Tibial nerve (tissue), 4 donors: ENCODE data around the gene SOCS4. TPM values are rescaled to one million over a fixed set of nuclear protein-coding genes. Genes with fewer than 3 reads are reported as not detected.

Source experiments
- DNase-seq, 2 donors: peaks; one replicate each; pipeline ENCODE4 v3.0.0-alpha.2; 2019; ENCODE audit warnings: low spot score in 2 of 2
- H3K27ac ChIP-seq, 4 donors: fragments of 200-600 bp; sonication (generic) in 3 of 4; one replicate each; pipeline ENCODE4 v1.5.1; 2017 to 2019; ENCODE audit warnings: mild to moderate bottlenecking in 1 of 4
- H3K27me3 ChIP-seq, 2 donors: fragments of 200-600 bp; sonication (generic) in 1 of 2; one replicate each; pipeline versions ENCODE4 v1.5.1 to v1.6.0; 2017 to 2019
- H3K36me3 ChIP-seq, 3 donors: fragments of 200-600 bp; sonication (generic); one replicate each; pipeline ENCODE4 v1.5.1; 2018 to 2019
- H3K4me1 ChIP-seq, 4 donors: fragments of 200-600 bp; sonication (generic) in 3 of 4; one replicate each; pipeline ENCODE4 v1.5.1; 2017 to 2019
- H3K4me3 ChIP-seq, 4 donors: fragments of 200-600 bp; sonication (generic) in 3 of 4; one replicate each; pipeline ENCODE4 v1.5.1; 2017 to 2019; ENCODE audit warnings: mild to moderate bottlenecking in 1 of 4, moderate library complexity in 1 of 4
- H3K9me3 ChIP-seq, 4 donors: fragments of 200-600 bp; sonication (generic) in 3 of 4; one replicate each; pipeline ENCODE4 v1.5.1; 2017 to 2019
- CTCF ChIP-seq, 5 experiments: fragments of 200-600 bp in 3 of 5; fragments of 450-650 bp in 2 of 5; sonication (generic) in 3 of 5; IDR thresholded peaks; one replicate each; pipeline ENCODE4 v1.5.1; 2016 to 2019; ENCODE audit warnings: antibody characterized with exemption in 5 of 5, mild to moderate bottlenecking in 3 of 5, moderate library complexity in 2 of 5
- EP300 ChIP-seq, 2 donors: sonication (generic); formaldehyde crosslinking; IDR thresholded peaks; one replicate each; pipeline ENCODE4 v1.6.1; 2017; ENCODE audit warnings: antibody characterized with exemption in 2 of 2, mild to moderate bottlenecking in 1 of 2
- POLR2A ChIP-seq, 2 donors: fragments of 450-650 bp; IDR thresholded peaks; one replicate each; pipeline ENCODE4 v1.6.1; 2017; ENCODE audit warnings: antibody characterized with exemption in 2 of 2, mild to moderate bottlenecking in 2 of 2, moderate library complexity in 2 of 2
- WGBS, 2 donors: methylation state at CpG; one replicate each; pipeline ENCODE4 v1.1.5; 2018; 5-methylcytosine and 5-hydroxymethylcytosine counted together
- total RNA-seq, 4 donors: library from RNA; depleted of rRNA; stranded (reverse); fragments of >200 nt; gene quantifications; one replicate each; pipeline ENCODE4 v1.1.0, GENCODE V29; 2016

The SOCS4 gene
- total RNA-seq, 4 donors from 2014 or later = 13.3 to 28.8 (median 19.1) TPM

DNA sequence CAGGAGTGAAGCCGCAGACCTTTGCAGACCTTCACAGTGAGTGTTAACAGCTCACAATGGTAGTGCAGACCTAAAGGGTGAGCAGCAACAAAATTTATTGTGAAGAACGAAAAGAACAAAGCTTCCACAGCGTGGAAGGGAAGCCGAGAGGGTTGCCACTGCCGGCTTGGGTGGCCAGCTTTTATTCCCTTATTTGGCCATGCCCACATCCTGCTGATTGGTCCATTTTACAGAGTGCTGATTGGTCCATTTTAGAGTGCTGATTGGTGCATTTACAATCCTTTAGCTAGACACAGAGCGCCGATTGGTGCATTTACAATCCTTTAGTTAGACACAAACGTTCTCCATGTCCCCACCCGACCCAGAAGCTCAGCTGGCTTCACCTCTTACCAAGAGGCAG lies 59.9 kb downstream of the SOCS4 start:
- DNase-seq = no peak
- Histone ChIP-seq H3K4me3 (no peak overlapping the region), H3K36me3 (no peaks in the 10 kb centered on the region), H3K27ac (no peak overlapping the region), H3K9me3 (no peaks in the 10 kb centered on the region), H3K4me1 (peaks cover 0 to 16% (median 0%) of the 10 kb centered on the region in 4 donors), H3K27me3 (no peaks in the 10 kb centered on the region)
- 88 to 91% methylated on average over 9 of the region's 9 CpGs for WGBS, 2 donors
- TF ChIP-seq POLR2A (IDR thresholded peaks at IDR 0.05) (no peak), CTCF (IDR thresholded peaks at IDR 0.05) (no peak), EP300 (IDR thresholded peaks at IDR 0.05) (no peak)

- Histone ChIP-seq H3K9me3 (no peaks in the 10 kb centered on the region), H3K4me3 (no peak overlapping the region), H3K36me3 (no peaks in the 10 kb centered on the region), H3K27ac (no peak overlapping the region), H3K27me3 (no peaks in the 10 kb centered on the region), H3K4me1 (peaks cover 0 to 16% (median 0%) of the 10 kb centered on the region in 4 donors)
- TF ChIP-seq EP300 (IDR thresholded peaks at IDR 0.05) (no peak), CTCF (IDR thresholded peaks at IDR 0.05) (no peak)
- DNase-seq = no peak
These were observed 61.3 kb downstream of the SOCS4 start for GRCh38 chr14:55088356-55088755.

DNA sequence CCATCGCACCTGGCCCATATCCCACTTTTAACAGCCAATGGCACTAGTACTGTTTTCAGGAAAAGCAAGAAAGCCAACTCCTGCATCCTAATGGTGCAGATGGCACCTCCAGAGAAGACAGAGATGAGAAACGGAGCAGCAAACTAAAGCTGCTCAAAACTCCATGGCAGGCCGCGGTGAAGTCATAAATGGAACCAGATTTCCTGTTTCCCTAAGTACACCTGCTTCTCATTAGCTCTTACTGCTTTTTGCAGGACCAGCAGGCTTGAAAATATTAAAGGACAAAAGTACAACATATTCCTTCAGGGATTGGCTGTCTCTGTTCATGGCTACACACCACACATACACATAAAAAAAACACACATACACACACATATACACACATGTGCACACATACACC lies 65.3 kb downstream of the SOCS4 start:
- H3K27me3 ChIP-seq = no peaks in the 10 kb centered on the region
- no peak overlapping the region for H3K4me3 ChIP-seq
- H3K36me3 ChIP-seq = no peaks in the 10 kb centered on the region
- no peaks in the 10 kb centered on the region for H3K9me3 ChIP-seq
- H3K27ac ChIP-seq = no peak overlapping the region
- TF ChIP-seq EP300 (IDR thresholded peaks at IDR 0.05) = no peak
- TF ChIP-seq POLR2A (IDR thresholded peaks at IDR 0.05) = no peak
- no peak for TF ChIP-seq CTCF (IDR thresholded peaks at IDR 0.05)
- DNase-seq = no peak
- WGBS, 2 donors = 42 to 70% methylated on average over 4 of the region's 4 CpGs
- H3K4me1 ChIP-seq = peaks cover 0 to 21% (median under 1%) of the 10 kb centered on the region in 4 donors

DNA sequence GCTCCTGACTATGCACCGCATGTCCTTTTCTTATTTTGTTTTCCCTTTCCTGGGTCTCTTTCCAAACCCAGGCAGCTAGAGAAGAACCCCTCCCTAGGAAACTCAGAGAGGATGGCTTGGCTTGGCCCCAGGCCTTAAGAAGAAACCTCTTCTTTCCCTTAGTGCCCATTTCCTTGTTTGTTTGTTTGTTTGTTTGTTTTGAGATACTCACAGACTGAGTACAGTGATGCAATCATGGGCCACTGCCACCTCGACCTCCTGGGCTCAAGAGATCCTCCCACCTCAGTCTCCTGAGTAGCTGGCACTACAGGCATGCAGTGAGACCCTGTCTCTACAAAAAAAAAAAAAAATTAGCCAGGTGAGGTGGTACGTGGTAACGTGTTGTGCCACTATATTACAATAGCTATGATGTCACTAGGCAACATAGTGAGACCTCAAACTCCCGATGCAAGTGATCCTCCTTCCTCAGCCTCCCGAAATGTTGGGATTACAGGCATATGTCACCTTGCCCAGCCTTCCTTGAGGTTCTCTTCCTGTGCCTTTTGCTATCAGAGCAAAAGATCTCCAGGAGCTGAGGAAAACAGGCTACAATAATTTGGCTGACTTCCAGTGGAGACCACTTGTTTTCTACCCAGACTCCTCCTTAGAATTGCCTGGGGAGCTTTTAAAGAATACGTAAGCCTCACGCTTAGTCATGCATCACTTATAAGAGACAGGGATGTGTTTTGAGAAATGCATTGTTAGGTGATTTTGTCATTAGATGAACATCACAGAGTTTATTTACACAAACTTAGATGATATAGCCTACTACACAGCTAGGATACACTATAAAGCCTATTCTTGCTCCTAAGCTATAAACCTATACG lies 67.5 kb downstream of the SOCS4 start:
- Histone ChIP-seq H3K9me3 (no peaks in the 10 kb centered on the region), H3K4me1 (peaks cover 0 to 38% (median 15%) of the 10 kb centered on the region in 4 donors), H3K27me3 (no peaks in the 10 kb centered on the region), H3K36me3 (no peaks in the 10 kb centered on the region), H3K27ac (no peak overlapping the region), H3K4me3 (no peak overlapping the region)
- WGBS, 2 donors = 76 to 87% methylated on average over 9 of the region's 9 CpGs
- TF ChIP-seq POLR2A (IDR thresholded peaks at IDR 0.05) (no peak), CTCF (IDR thresholded peaks at IDR 0.05) (no peak), EP300 (IDR thresholded peaks at IDR 0.05) (no peak)
- no peak for DNase-seq

DNA sequence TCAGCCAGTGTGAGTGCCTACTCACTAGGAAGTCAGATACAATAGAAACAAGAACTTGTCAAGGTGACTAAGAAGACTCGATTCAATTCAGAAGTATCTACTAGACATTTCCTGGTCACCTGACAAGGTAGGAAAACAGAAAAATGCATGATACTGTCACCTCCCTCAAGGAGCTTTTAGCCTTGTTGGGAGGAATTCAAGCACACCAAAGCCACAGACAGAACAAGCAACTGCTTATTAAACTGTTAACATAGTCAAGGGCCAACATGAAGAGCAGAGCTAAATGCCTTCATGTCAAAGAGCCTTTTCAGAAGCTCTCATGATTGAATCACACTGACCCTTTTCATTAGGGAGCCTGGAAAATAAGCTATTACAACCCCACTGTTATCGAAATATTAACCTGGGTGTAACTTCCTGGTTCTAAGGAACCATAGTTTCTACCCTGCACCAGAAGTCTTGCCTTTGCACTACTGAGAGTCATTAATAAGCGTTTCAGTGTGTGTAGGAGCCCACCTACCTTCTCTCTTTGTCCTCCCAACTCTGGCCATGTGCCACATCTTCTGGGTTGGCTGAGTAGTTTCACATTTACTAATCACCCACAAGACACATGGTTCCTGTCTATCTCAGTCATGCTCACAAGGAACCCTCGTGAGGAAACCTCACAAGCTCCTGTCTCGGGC lies 71.0 kb downstream of the SOCS4 start:
- Histone ChIP-seq H3K27ac (peak overlapping the region in 3 of 4 donors; percentile 62 to 99 (median 96)), H3K4me1 (peaks cover 0 to 60% (median 34%) of the 10 kb centered on the region in 4 donors)
- WGBS, 2 donors = 35 to 38% methylated on average over 5 of the region's 5 CpGs

More for the DNA sequence above, 71.0 kb downstream of the SOCS4 start:
- Histone ChIP-seq H3K9me3 (no peaks in the 10 kb centered on the region), H3K36me3 (no peaks in the 10 kb centered on the region), H3K4me3 (no peak overlapping the region), H3K27me3 (no peaks in the 10 kb centered on the region)
- DNase-seq = peak in 1 of 2 donors; percentile 72
- TF ChIP-seq CTCF (IDR thresholded peaks at IDR 0.05) (no peak), EP300 (IDR thresholded peaks at IDR 0.05) (peak in 1 of 2 donors; percentile 60)
